ENCODE measurements around the gene SAV1. TPM values are rescaled to one million over a fixed set of nuclear protein-coding genes. Genes with fewer than 3 reads are reported as not detected.

Gene SAV1
- total and polyA plus RNA-seq, 10 of the 15 experiments (the other 5 are each of a cell fraction or from before 2014, with no cell fraction given), result 10.1 to 29.1 (median 20.4) TPM

- TF ChIP-seq ZBTB40 (IDR thresholded peaks at IDR 0.05; ENCODE audit: borderline replicate concordance) (no peak), PAX5 (IDR thresholded peaks at IDR 0.05; ENCODE audit: borderline replicate concordance, low read depth, low read length) (no peak), SMAD5 (IDR thresholded peaks at IDR 0.05; ENCODE audit: low read depth) (no peak), CBFB (IDR thresholded peaks at IDR 0.05; ENCODE audit: low read depth) (no peak), IRF3 (IDR thresholded peaks at IDR 0.05) (no peak), ZNF274 (IDR thresholded peaks at IDR 0.05; ENCODE audit: insufficient read depth, insufficient read length) (no peak), MYB (IDR thresholded peaks at IDR 0.05; ENCODE audit: borderline replicate concordance, low read depth, low read length) (no peak), HSF1 (IDR thresholded peaks at IDR 0.05; ENCODE audit: low read depth, low read length) (no peak), ZNF622 (IDR thresholded peaks at IDR 0.05) (no peak), USF1 (IDR thresholded peaks at IDR 0.05; ENCODE audit: borderline replicate concordance, extremely low read length, insufficient read depth, low read depth, low read length) (no peak), SUZ12 (IDR thresholded peaks at IDR 0.05; ENCODE audit: unreplicated experiment) (no peak)
These were observed 62.3 kb downstream of the SAV1 start (continued) for GRCh38 chr14:50605766-50606165.

Data from GM12878 (cell line).